GM12891 (cell line): ENCODE results near the gene LRRC17.

Experiments
- POLR2A ChIP-seq: IDR thresholded peaks from 2 replicates; pipeline ENCODE4 v1.6.1; 2011; ENCODE audit warnings: low read depth, low read length, control low read depth
- TAF1 ChIP-seq: IDR thresholded peaks from 2 replicates; pipeline ENCODE4 v1.6.1; 2011; ENCODE audit warnings: low read depth, low read length, control low read depth

- TF ChIP-seq TAF1 (no peak), POLR2A (no peak)
Observed at GRCh38 chr7:102976493-102976892, 63.7 kb downstream of the LRRC17 start.
